Heart right ventricle (tissue), 16 donors: ENCODE measurements around the gene SATB2. TPM values are rescaled to one million over a fixed set of nuclear protein-coding genes. Genes with fewer than 3 reads are reported as not detected.

ENCODE experiments used
- ATAC-seq, 8 donors: fragments of 200-7000 bp; cut with Tn5 transposase; one replicate each; pipeline ENCODE4 v1.9.1; 2020; ENCODE audit warnings: mild to moderate bottlenecking in 8 of 8, moderate library complexity in 8 of 8, moderate number of reproducible peaks in 1 of 8
- DNase-seq, 2 donors: peaks; one replicate each; pipeline ENCODE4 v3.0.0-alpha.2; 2020
- H3K27ac ChIP-seq, 10 donors: fragments of 200-600 bp; sonication (generic) in 2 of 10; one replicate each; pipeline versions ENCODE4 v1.5.0 to v1.8.0; 2020 to 2022; ENCODE audit warnings: mild to moderate bottlenecking in 3 of 10
- H3K27me3 ChIP-seq, 7 donors: fragments of 200-600 bp; one replicate each; pipeline ENCODE4 v1.8.0; 2021 to 2022; ENCODE audit warnings: mild to moderate bottlenecking in 2 of 7
- H3K36me3 ChIP-seq, 9 donors: fragments of 200-600 bp; sonication (generic) in 1 of 9; one replicate each; pipeline versions ENCODE4 v1.5.0 to v1.8.0; 2020 to 2022; ENCODE audit warnings: mild to moderate bottlenecking in 2 of 9
- H3K4me1 ChIP-seq, 9 donors: fragments of 200-600 bp; sonication (generic) in 1 of 9; one replicate each; pipeline versions ENCODE4 v1.5.0 to v1.8.0; 2020 to 2022; ENCODE audit warnings: mild to moderate bottlenecking in 4 of 9
- H3K4me3 ChIP-seq, 10 donors: fragments of 200-600 bp; sonication (generic) in 2 of 10; one replicate each; pipeline versions ENCODE4 v1.5.0 to v1.8.0; 2020 to 2022; ENCODE audit warnings: mild to moderate bottlenecking in 7 of 10, moderate library complexity in 2 of 10
- H3K9me3 ChIP-seq, 11 donors: fragments of 200-600 bp in 10 of 11; sonication (generic) in 2 of 11; one replicate each; pipeline versions ENCODE4 v1.5.0 to v1.8.0; 2013 to 2022; ENCODE audit warnings: mild to moderate bottlenecking in 2 of 11, control low read depth in 1 of 11, moderate library complexity in 1 of 11
- CTCF ChIP-seq, 9 donors: fragments of 200-600 bp; sonication (generic) in 2 of 9; IDR thresholded peaks; one replicate each; pipeline versions ENCODE4 v1.5.0 to v1.8.0; 2021 to 2022; ENCODE audit warnings: antibody characterized with exemption in 9 of 9, mild to moderate bottlenecking in 5 of 9, moderate library complexity in 1 of 9
- WGBS, 2 donors: extraction: QIAGEN DNeasy Blood & Tissue Kit; methylation state at CpG; one replicate each; pipeline ENCODE4 v1.1.7; 2013; ENCODE audit warnings: inconsistent platforms in 1 of 2; 5-methylcytosine and 5-hydroxymethylcytosine counted together
- intact Hi-C, 10 donors: fragments of 100-400 bp; cut with DNase I; formaldehyde crosslinking; loops; one replicate each; pipeline versions ENCODE4 v1.11.1 to v1.14.2; 2022
- polyA plus RNA-seq, 2 donors: library from polyadenylated mRNA; stranded (reverse); fragments of 200-250 nt; gene quantifications; one replicate each; pipeline ENCODE4 v1.2.3, GENCODE V29; 2013
- total RNA-seq, 10 donors: library from RNA; stranded (reverse); fragmentation: NEBNext Ultra II Directional in 3 of 10; extraction: Animal tissue kit (Norgen Biotek cat#: 25700) in 3 of 10; gene quantifications; one replicate each; pipeline versions ENCODE4 v1.2.1 to v1.2.4, GENCODE V29; 2021 to 2023
- donor health status: Arrhythmogenic right ventricular cardiomyopathy.
- donor health status: ischemic (EF 13 %, LVEDD 7.1; RV severe dilation, severe dysfunction).
- donor health status: healthy with polysubstance abuse.
- donor health status: DM: no; HTN: yes; CAD: no.
- donor health status: DM: no; HTN: no; CAD: no.
- donor health status: ischemic (EF 25% LVEDD 6.9; RV normal size, moderate dysfunction).
- donor health status: ischemic (EF 25% LVEDD 5.7; RV mildly dilated, moderate dysfunction).
- donor health status: healthy.
- donor health status: DM: yes; HTN: yes; CAD: no.
- donor health status: Ischemic cardiomyopathy.
- donor health status: ischemic (EF 35%, LVEDD 5.7; RV mildly dilated, moderate dysfunction).
- donor health status: nonischemic (EF 11% LVEDD 7.7; RV severe dilation, severe dysfunction).
- donor health status: DM: yes; HTN: yes; CAD: no.
- donor health status: PGD.
- donor health status: ischemic (EF 29% LVEDD 5.4; RV normal size, mild dysfunction).
- donor health status: nonischemic (EF 23%, LVEDD 6.1; RV moderate dilation, normal function).

Gene SATB2
- total and polyA plus RNA-seq, 12 donors, result 0.29 to 2.3 (median 0.70) TPM

DNA sequence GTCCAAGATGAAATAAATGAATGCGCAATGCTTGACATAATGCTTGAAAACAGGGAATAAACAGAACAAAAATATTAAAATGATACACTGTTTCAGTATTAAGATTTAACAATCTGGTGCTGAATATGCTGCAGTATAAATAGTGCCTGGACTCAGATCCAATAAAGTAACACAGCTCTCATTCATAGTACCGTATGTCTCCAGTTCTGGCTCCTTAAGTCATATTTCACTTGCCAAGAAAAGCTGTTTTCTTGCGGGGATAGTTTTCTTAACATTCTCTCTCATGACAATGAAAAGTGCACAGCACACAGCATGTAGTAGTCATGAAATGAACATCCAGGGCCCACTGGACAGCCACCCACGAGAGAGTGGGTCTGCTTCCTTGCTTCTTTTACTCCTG, 74.7 kb downstream of the SATB2 start:
- no peaks in the 10 kb centered on the region for H3K9me3 ChIP-seq
- no peak overlapping the region for H3K27ac ChIP-seq
- no peak overlapping the region for H3K4me3 ChIP-seq
- no peaks in the 10 kb centered on the region for H3K36me3 ChIP-seq
- WGBS, 2 donors, result 70 to 75% methylated on average over 4 of the region's 4 CpGs
- no peaks in the 10 kb centered on the region for H3K4me1 ChIP-seq
- intact Hi-C loops, result no loop called here
- ATAC-seq (no peak), DNase-seq (no peak)
- H3K27me3 ChIP-seq, result no peaks in the 10 kb centered on the region
- no peak for TF ChIP-seq CTCF (IDR thresholded peaks at IDR 0.05)

DNA sequence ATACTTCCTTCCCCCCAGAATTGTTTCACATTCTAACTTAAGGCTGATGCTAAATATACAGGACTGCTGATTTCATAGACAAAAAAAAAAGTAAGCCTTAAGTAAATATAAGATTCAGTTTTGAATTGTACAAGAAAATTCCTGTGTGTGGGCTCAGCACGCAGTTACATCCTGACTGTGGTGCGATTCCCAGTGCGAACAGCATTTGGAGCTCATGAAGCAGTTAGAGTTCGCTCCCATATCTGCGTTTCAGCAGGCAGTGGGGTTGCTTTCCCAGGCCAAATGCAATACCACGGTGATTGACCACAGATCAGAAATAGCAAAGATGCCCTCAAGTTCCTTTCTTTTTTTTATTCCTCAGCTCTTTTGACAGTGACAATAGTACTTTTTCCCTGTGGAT, 75.6 kb downstream of the SATB2 start:
- no peak for DNase-seq
- Histone ChIP-seq H3K27ac (no peak overlapping the region), H3K4me3 (no peak overlapping the region), H3K4me1 (no peaks in the 10 kb centered on the region), H3K9me3 (no peaks in the 10 kb centered on the region), H3K27me3 (no peaks in the 10 kb centered on the region), H3K36me3 (no peaks in the 10 kb centered on the region)
- intact Hi-C loops, result no loop called here
- no peak for TF ChIP-seq CTCF (IDR thresholded peaks at IDR 0.05)
- no peak for ATAC-seq
- WGBS, 2 donors, result 47 to 52% methylated on average over 6 of the region's 6 CpGs

DNA sequence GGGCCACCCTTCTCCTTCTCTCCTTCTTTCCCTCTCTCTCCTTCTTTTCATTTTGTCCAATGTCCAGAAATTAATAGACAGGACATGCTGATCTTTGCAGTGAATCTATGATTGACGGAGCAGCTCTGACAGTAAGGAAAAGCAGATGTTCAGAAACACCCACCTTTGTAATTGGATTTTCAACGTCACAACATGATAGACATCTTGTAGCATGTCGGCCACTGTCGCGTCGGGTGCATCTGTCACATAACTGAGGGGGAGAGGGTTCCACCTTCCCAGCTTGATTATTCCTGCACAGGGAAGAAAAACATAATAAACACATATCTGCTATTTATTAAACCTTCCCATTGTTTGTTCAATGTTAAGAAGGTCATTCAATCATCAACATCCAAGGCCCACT, 76.2 kb downstream of the SATB2 start:
- H3K36me3 ChIP-seq, result no peaks in the 10 kb centered on the region
- H3K4me3 ChIP-seq, result no peak overlapping the region
- no peaks in the 10 kb centered on the region for H3K27me3 ChIP-seq
- no peak for TF ChIP-seq CTCF (IDR thresholded peaks at IDR 0.05)
- no peak for ATAC-seq
- H3K4me1 ChIP-seq, result no peaks in the 10 kb centered on the region
- H3K9me3 ChIP-seq, result no peaks in the 10 kb centered on the region
- intact Hi-C loops, result no loop called here
- WGBS, 2 donors, result 71 to 76% methylated on average over 6 of the region's 6 CpGs
- no peak for DNase-seq
- H3K27ac ChIP-seq, result no peak overlapping the region

- intact Hi-C loops, result no loop called here
- Histone ChIP-seq H3K27ac (no peak overlapping the region), H3K27me3 (no peaks in the 10 kb centered on the region), H3K9me3 (no peaks in the 10 kb centered on the region), H3K4me1 (no peaks in the 10 kb centered on the region), H3K4me3 (no peak overlapping the region), H3K36me3 (no peaks in the 10 kb centered on the region)
- no peak for TF ChIP-seq CTCF (IDR thresholded peaks at IDR 0.05)
- 91 to 96% methylated on average over 2 of the region's 2 CpGs for WGBS, 2 donors
- no peak for DNase-seq
- ATAC-seq, result no peak
Measured at GRCh38 chr2:199378948-199379650, 78.6 kb downstream of the SATB2 start.
